ENCODE results near the gene IGFLR1.
A peak's percentile ranks its signal among the peaks of the same experiment; 100 is the strongest.
"Not testable (repeated sequence)": the region's sequence is repeated elsewhere in the genome, so short reads cannot be mapped to it uniquely, and the experiment has no call there.

The IGFLR1 gene

DNA sequence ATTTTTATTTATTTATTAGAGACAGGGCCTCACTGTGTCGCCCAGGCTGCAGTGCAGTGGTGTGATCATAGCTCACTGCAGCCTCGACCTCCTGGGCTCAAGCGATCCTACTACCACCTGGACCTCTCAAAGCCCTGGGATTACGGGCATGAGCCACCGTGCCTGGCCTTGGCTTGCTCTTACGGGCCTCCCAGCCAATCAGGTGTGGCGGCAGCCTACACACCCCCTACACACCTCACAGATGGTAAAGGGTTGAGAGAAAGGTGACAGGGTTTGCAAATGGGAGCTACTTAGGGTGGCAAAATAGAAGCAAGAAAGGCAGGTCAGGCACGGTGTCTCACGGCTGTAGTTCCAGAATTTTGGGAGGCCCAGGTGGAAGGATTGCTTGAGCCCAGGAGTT is 38.9 kb downstream of the IGFLR1 start:
- DNase-seq: no peak

DNA sequence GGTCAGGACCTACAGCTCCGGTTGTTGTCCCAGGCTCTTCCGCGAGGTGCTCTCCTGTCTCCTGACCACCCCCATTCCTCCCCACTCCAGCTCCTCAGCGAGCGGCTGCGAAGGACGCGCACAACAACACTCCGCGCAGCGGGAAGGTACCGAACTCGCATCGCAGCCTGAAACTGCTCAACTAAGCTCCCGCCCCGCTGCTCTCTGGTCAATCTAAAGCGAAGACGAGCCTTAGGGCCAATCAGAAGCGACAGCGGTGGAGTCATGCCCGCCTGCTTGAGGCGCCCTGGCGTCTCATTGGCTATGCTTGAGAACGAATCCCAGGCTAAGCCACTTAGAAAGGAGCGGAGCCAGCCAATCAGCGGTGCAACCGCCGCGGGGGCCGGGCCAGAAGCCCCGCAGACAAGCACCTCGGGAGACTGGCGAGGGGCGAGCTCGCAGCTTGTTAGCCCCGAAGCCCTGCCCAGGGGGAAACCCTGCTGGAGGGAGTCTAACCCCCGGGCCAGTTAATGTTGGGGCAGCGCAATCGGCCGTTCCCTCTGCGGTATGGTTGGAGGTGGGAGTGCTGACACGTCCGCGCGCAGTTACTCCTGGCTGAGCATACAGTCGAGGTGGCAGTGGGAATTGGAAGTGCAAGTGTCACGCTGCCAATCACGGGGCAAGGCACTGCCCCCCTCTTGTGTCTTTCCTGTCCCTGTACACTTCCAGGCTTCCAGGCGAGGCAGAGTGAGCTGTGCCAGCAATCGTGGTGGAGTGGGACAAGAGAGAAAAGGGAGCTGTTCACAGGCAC is 39.8 kb downstream of the IGFLR1 start:
- peak; percentile 98 for DNase-seq

DNA sequence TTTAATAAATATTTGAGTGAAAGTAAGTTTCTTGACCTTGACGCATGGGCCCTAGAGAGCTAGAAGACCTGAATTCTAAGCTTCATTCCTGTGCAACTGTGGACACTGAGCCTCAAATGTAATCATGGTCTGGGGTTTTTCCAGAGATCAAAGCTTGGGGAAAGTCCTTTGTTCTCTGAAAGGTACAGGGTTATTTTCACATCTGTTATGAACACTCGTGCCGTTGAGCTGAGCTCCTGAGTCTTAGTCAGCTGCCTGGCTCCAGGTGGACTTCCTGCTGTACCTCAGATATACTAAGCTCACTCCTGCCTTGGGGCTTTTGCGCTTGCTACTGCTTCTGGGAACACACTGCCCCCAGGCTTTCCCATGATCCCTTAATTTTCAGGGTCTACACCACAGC is 45.4 kb downstream of the IGFLR1 start:
- DNase-seq: no peak

DNA sequence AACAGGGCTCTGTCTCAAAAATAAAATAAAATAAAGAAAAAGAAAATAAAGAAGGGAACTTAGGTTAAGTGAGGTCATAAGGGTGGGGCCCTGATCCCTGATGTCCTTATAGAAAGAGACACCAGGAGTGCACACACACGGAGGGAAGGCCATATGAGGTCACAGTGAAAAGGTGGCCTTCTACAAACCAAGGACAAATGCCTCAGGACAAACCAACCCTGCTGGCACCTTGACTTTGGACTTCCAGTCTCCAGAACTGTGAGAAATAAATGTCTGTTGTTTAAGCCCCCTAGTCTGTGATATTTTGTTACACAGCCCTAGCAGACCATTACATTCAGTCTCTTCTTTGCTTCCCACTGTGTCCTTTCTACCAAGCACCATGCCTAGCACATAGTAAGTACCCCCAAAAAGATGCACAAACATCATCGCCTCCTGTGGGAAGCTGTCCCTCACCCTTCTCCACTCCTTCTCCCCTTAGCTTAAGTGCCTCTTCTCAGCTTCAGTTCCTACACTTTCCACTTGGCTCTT is 46.3 kb downstream of the IGFLR1 start:
- DNase-seq: no peak

DNA sequence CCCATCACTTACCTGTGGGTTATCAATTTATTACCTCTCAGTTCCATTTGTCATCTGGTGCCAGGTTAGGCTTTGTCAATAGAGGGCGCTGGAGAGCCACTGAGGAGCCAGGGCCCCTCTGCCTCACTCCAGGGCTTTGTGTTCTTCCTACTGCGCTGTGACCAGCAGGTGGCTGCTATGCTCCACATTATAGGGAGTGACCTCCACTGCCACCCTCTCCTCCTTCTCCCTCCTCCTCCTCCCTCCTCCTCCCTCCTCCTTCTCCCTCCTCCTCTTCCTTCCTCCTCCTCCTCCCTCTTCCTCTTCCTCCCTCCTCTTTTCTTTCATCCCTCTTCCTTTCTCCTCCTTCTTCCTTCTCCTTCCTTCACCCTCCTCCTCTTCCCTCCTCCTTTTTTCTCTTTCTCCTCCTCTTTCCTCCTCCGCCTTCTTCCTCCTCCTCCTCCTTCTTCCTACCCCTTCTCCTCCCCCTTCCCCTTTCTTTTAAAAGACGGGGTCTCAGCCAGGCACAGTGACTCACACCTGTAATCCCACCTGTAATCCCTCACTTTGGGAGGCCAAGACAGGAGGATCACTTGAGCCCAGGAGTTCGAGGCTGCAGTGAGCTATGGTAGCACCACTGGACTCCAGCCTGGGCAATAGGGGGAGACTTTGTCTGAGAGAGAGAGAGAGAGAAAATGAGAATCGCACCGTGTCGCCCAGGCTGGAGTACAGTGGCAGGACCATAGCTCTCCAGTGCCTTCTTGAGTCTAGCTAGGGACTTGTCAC is 48.2 kb downstream of the IGFLR1 start:
- DNase-seq: peak; percentile 86

DNA sequence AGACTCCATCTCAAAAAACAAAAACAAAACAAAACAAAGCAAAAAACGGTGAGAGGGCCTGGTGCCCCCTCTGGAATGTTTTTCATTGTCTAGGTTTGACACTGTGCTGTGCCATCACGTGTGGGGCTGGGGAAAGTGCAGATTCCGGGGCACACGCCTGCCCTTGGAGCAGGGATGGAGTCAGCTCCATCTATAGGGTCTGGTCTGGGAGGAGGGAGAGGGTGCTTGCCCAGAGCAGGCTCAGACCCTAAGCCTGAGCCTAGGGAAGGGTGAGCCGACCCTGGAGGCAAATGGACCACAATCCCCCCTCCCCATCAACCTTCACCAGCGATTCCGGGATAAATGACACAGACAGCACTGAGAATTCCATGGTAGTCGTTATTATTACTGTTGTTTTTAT is 48.8 kb downstream of the IGFLR1 start:
- DNase-seq: no peak

DNA sequence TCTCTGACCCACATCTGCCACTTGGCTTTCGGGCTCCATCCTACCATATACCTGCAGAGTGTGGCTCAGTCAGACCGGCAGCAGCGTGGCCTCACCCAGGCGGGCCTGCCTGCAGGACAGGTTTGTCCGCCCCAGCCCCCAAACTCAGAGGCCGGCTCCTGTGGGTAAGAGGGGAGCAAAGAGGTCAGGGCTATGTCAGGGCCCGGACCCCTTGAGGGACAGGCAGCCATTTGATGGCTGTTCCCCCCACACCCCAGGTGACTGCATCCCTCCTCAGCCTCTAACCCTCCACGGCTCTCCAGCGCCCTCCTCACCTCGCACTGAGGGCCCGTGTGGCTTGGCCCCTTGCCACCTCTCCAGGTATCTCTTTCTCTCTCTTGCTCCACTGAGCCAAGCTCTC is 50.2 kb downstream of the IGFLR1 start:
- DNase-seq: no peak

DNA sequence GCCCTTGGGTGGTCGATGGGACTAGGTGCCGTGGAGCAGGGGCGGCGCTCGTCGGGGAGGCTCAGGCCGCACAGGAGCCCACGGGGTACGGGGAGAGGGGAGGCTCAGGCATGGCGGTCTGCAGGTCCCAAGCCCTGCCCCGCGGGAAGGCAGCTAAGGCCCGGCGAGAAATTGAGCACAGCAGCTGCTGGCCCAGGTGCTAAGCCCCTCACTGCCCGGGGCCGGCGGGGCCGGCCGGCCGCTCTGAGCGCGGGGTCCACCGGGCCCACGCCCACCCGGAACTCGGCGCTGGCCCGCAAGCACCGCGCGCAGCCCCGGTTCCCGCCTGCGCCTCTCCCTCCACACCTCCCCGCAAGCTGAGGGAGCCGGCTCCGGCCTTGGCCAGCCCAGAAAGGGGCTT is 51.1 kb downstream of the IGFLR1 start:
- DNase-seq: not testable (repeated sequence)

DNA sequence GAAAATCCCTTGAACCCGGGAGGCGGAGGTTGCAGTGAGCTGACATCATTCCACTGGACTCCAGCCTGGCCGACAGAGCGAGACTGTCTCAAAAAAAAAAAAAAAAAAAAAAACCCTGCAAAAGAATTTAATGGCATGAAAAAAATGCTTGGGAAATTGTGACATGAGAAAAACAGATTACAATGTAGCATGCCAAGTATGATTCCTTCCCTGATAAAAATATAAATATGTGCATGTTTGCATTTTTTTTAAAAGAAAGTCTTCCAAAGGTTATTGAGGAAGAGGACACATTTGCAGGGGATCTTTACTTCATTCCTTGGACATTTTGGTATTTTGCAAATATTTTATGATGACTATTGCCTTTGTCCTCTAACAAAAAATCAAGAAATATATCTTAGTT is 52.4 kb downstream of the IGFLR1 start:
- no peak for DNase-seq

Data from NCI-H1105 (cell line).